ENCODE results near the gene ABRACL.

Gene ABRACL

GRCh38 chr6:139080255-139080920 is 51.8 kb downstream of the ABRACL start:
- no peak for TF ChIP-seq JUND (IDR thresholded peaks at IDR 0.05; ENCODE audit: low read depth)
- DNase-seq (ENCODE audit: low read depth in 1 of 2, low spot score in 1 of 2) = no peak
- in situ Hi-C loops (cut with HindIII; ENCODE audit: low pct_unique_long_range_greater_than_20kb, low sequenced_read_pairs) = no loop called here

- TF ChIP-seq JUND (IDR thresholded peaks at IDR 0.05; ENCODE audit: low read depth) = no peak
- in situ Hi-C loops (cut with HindIII; ENCODE audit: low pct_unique_long_range_greater_than_20kb, low sequenced_read_pairs) = no loop called here
- DNase-seq (ENCODE audit: low read depth in 1 of 2, low spot score in 1 of 2) = no peak
Measured at GRCh38 chr6:139081471-139081870, 52.9 kb downstream of the ABRACL start.

GRCh38 chr6:139082370-139082769 is 53.8 kb downstream of the ABRACL start:
- no peak for DNase-seq (ENCODE audit: low read depth in 1 of 2, low spot score in 1 of 2)
- in situ Hi-C loops (cut with HindIII; ENCODE audit: low pct_unique_long_range_greater_than_20kb, low sequenced_read_pairs) = no loop called here
- TF ChIP-seq JUND (IDR thresholded peaks at IDR 0.05; ENCODE audit: low read depth) = no peak

GRCh38 chr6:139091826-139092225 is 63.3 kb downstream of the ABRACL start:
- DNase-seq (ENCODE audit: low read depth in 1 of 2, low spot score in 1 of 2) = no peak
- no peak for TF ChIP-seq JUND (IDR thresholded peaks at IDR 0.05; ENCODE audit: low read depth)
- in situ Hi-C loops (cut with HindIII; ENCODE audit: low pct_unique_long_range_greater_than_20kb, low sequenced_read_pairs) = no loop called here
